Measurements from ENCODE around the gene KRT76. TPM values are rescaled to one million over a fixed set of nuclear protein-coding genes. Genes with fewer than 3 reads are reported as not detected.
"Not testable (repeated sequence)": the region's sequence is repeated elsewhere in the genome, so short reads cannot be mapped to it uniquely, and the experiment has no call there.

The KRT76 gene
- total RNA-seq, 1 donor from 2014 or later, result not detected

- no peak overlapping the region for H3K27ac Mint-ChIP-seq
- TF ChIP-seq, protein P1, sequence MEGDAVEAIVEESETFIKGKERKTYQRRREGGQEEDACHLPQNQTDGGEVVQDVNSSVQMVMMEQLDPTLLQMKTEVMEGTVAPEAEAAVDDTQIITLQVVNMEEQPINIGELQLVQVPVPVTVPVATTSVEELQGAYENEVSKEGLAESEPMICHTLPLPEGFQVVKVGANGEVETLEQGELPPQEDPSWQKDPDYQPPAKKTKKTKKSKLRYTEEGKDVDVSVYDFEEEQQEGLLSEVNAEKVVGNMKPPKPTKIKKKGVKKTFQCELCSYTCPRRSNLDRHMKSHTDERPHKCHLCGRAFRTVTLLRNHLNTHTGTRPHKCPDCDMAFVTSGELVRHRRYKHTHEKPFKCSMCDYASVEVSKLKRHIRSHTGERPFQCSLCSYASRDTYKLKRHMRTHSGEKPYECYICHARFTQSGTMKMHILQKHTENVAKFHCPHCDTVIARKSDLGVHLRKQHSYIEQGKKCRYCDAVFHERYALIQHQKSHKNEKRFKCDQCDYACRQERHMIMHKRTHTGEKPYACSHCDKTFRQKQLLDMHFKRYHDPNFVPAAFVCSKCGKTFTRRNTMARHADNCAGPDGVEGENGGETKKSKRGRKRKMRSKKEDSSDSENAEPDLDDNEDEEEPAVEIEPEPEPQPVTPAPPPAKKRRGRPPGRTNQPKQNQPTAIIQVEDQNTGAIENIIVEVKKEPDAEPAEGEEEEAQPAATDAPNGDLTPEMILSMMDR (IDR thresholded peaks at IDR 0.05; ENCODE audit: unreplicated experiment), result no peak
- H3K9me3 Mint-ChIP-seq, result peaks cover 9% of the 10 kb centered on the region
- H3K4me3 Mint-ChIP-seq, result no peak overlapping the region
- H3K27me3 Mint-ChIP-seq (ENCODE audit: low read depth), result peaks cover 33% of the 10 kb centered on the region
- no peaks in the 10 kb centered on the region for H3K36me3 Mint-ChIP-seq
- H3K4me1 Mint-ChIP-seq, result no peaks in the 10 kb centered on the region
- no peak for DNase-seq (ENCODE audit: low spot score in 2 of 2, unreplicated experiment in 2 of 2)
Observed at GRCh38 chr12:52761802-52762201, 15.3 kb downstream of the KRT76 start.

DNA sequence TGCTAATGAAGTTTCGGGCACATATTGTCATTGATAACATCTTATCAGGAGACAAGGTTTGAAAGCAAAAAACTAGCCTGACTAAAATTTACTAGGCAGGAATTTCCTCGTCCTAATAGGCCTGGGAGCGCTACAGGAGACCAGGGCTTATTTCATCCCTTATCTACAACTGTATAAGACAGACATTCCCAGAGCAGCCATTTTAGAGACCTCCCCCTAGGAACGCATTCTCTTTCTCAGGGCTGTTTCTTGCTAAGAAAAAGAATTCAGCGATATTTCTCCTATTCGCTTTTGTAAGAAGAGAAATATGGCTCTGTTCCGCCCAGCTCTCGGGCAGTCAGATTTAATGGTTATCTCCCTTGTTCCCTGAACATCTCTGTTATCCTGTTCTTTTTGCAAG is 15.9 kb downstream of the KRT76 start:
- not testable (repeated sequence) for H3K9me3 Mint-ChIP-seq, H3K27ac Mint-ChIP-seq
- peaks cover 29% of the 10 kb centered on the region for H3K27me3 Mint-ChIP-seq (ENCODE audit: low read depth)

GRCh38 chr12:52760623-52761022 is 16.5 kb downstream of the KRT76 start:
- Mint-ChIP-seq H3K9me3 (peaks cover 9% of the 10 kb centered on the region), H3K4me1 (no peaks in the 10 kb centered on the region), H3K4me3 (no peak overlapping the region), H3K36me3 (no peaks in the 10 kb centered on the region), H3K27ac (no peak overlapping the region), H3K27me3 (ENCODE audit: low read depth) (peaks cover 26% of the 10 kb centered on the region)
- TF ChIP-seq, protein P1 (IDR thresholded peaks at IDR 0.05; ENCODE audit: unreplicated experiment), result no peak
- no peak for DNase-seq (ENCODE audit: low spot score in 2 of 2, unreplicated experiment in 2 of 2)

More for the DNA sequence above, 15.9 kb downstream of the KRT76 start:
- not testable (repeated sequence) for H3K4me1 Mint-ChIP-seq; H3K4me3 Mint-ChIP-seq; DNase-seq (ENCODE audit: low spot score in 2 of 2, unreplicated experiment in 2 of 2); H3K36me3 Mint-ChIP-seq

GRCh38 chr12:52759695-52760094 is 17.4 kb downstream of the KRT76 start:
- TF ChIP-seq, protein P1 (IDR thresholded peaks at IDR 0.05; ENCODE audit: unreplicated experiment), result no peak
- Mint-ChIP-seq H3K4me3 (no peak overlapping the region), H3K4me1 (no peaks in the 10 kb centered on the region), H3K27me3 (ENCODE audit: low read depth) (peaks cover 26% of the 10 kb centered on the region), H3K27ac (no peak overlapping the region), H3K36me3 (no peaks in the 10 kb centered on the region), H3K9me3 (peaks cover 9% of the 10 kb centered on the region)
- no peak for DNase-seq (ENCODE audit: low spot score in 2 of 2, unreplicated experiment in 2 of 2)

DNA sequence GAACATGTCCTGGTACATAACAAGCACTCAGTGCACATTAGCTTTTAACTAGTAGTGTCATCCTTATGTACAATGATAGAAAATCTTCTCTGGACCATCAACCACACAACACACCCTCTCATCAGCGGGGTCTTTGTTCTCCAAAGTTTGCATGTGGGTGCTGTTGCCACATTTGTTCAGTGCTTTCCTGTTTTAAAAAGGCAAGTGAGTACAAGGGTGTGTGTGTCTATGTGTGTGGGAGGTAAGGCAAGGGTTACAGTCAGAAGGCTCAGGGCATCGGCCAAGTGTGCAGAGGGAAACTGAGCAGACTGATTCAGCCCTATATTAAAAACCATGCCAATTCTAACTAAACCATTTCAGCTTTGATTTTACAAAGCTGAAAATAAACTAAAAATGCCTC is 17.9 kb downstream of the KRT76 start:
- Mint-ChIP-seq H3K27ac (no peak overlapping the region), H3K4me3 (no peak overlapping the region), H3K27me3 (ENCODE audit: low read depth) (peaks cover 23% of the 10 kb centered on the region), H3K4me1 (no peaks in the 10 kb centered on the region), H3K36me3 (no peaks in the 10 kb centered on the region), H3K9me3 (peaks cover 9% of the 10 kb centered on the region)
- no peak for DNase-seq (ENCODE audit: low spot score in 2 of 2, unreplicated experiment in 2 of 2)
- TF ChIP-seq, protein P1 (IDR thresholded peaks at IDR 0.05; ENCODE audit: unreplicated experiment), result no peak

- no peaks in the 10 kb centered on the region for H3K4me1 Mint-ChIP-seq
- TF ChIP-seq, protein P1 (IDR thresholded peaks at IDR 0.05; ENCODE audit: unreplicated experiment), result no peak
- no peaks in the 10 kb centered on the region for H3K36me3 Mint-ChIP-seq
- no peak overlapping the region for H3K4me3 Mint-ChIP-seq
- H3K27ac Mint-ChIP-seq, result no peak overlapping the region
- H3K27me3 Mint-ChIP-seq (ENCODE audit: low read depth), result peaks cover 27% of the 10 kb centered on the region
- H3K9me3 Mint-ChIP-seq, result peaks cover 9% of the 10 kb centered on the region
- no peak for DNase-seq (ENCODE audit: low spot score in 2 of 2, unreplicated experiment in 2 of 2)
Observed at GRCh38 chr12:52757449-52758176, 19.5 kb downstream of the KRT76 start.
